NOMO-1 treated with DMSO at 0.1 percent for 48 hours (cell line): ENCODE data around the gene CSK.

Experiments
- DNase-seq: peaks from one replicate; lab custom pipeline; 2025; ENCODE audit not compliant: unreplicated experiment; lab: John Stamatoyannopoulos, UW

CSK gene

DNA sequence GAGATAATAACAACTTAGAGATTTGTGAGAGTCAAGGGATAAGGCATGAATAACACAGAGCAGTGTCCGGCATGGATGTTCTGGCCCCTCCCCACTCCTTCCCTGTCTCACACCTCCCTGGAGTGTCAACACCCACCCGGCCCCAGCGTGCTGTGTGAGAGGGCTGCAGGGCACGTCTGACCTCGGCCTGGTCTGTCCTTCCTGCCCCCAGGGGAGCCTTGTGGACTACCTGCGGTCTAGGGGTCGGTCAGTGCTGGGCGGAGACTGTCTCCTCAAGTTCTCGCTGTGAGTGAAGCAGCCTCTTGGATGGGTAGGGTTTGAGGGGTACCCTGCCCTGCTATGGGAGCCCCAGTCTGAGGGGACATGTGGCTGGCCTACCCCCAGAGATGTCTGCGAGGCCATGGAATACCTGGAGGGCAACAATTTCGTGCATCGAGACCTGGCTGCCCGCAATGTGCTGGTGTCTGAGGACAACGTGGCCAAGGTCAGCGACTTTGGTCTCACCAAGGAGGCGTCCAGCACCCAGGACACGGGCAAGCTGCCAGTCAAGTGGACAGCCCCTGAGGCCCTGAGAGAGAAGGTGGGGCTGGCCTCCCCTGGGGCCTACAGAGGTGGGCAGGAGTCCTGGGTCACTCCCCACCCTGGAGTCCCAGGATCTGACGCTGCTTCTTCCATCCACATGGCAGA lies 19.6 kb downstream of the CSK start:
- no peak for DNase-seq

DNA sequence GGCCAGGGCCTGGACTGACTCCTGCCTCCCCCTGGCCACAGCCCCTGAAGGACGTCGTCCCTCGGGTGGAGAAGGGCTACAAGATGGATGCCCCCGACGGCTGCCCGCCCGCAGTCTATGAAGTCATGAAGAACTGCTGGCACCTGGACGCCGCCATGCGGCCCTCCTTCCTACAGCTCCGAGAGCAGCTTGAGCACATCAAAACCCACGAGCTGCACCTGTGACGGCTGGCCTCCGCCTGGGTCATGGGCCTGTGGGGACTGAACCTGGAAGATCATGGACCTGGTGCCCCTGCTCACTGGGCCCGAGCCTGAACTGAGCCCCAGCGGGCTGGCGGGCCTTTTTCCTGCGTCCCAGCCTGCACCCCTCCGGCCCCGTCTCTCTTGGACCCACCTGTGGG lies 20.4 kb downstream of the CSK start:
- no peak for DNase-seq

- no peak for DNase-seq
Observed at GRCh38 chr15:74802862-74803447, 21.1 kb downstream of the CSK start.

- no peak for DNase-seq
Observed at GRCh38 chr15:74804935-74805334, 23.1 kb downstream of the CSK start.

- no peak for DNase-seq
Observed at GRCh38 chr15:74807282-74807681, 25.4 kb downstream of the CSK start.

- DNase-seq = no peak
Observed at GRCh38 chr15:74808078-74808839, 26.4 kb downstream of the CSK start.

GRCh38 chr15:74808840-74809229 lies 27.0 kb downstream of the CSK start:
- DNase-seq = no peak

DNA sequence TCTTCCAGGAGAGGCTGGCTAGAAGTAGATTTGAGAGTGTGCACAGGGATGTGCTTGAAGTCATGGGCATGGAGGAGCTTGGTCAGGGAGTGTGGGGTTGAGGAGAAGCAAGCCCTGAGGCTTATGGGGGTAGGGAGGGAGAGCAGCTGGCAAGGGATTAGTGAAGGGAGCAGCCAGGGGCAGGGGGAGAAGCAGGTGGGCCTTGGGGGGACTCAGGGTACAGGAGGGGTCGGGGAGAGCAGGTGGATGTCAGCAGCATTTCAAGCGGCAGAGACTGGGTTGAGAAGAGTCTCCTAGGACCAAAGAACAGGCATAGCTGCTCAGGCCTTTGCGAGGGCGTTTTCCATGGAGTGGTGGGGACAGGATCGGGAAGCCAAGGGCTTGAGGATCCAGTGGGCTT lies 27.4 kb downstream of the CSK start:
- DNase-seq = no peak

GRCh38 chr15:74809956-74810355 lies 28.1 kb downstream of the CSK start:
- no peak for DNase-seq

GRCh38 chr15:74812533-74812932 lies 30.7 kb downstream of the CSK start, which contains the start of gene LMAN1L:
TSS of gene LMAN1L (plus strand) at chr15:74812835. CDS start at chr15:74812855, 20 bp downstream.
- DNase-seq = no peak

DNA sequence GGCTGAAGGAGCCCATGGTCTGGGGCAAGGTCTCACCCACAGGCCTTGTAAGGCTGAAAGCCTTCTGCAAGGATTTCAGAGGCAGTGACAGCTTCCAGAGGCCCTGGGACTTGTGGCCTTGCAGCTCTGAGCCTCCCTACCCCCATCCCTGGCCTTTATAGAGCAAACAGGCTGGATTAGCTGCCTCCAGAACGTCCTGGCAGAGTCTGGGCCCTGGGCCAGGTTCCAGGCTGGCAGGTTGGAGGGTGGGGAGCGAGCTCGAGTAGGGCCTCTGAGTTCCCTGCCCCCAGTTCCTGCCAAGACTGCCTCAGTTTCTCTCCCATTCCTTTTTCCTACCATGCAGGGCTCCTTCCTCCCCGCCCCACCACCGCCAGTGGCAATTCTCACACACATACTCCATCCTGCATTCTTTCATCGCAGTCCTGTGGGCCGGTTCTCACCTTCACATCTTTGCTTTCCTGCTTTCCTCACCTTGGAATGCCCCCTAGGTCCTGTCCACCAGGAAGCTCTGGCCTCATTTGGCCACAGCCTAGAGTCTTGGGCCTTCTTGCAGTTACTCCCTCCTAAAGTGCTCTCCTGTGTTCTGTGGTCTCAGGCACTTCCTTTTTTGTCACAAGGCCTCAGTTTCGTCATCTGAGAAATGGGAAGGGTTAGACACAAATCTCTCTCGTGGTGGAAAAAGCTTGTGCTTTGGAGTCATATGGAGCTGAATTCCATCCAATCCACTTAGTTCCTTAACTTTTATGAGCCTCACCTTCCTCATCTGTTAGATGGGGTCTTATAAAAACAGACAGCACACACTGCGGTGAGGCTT lies 33.4 kb downstream of the CSK start:
- DNase-seq = no peak

DNA sequence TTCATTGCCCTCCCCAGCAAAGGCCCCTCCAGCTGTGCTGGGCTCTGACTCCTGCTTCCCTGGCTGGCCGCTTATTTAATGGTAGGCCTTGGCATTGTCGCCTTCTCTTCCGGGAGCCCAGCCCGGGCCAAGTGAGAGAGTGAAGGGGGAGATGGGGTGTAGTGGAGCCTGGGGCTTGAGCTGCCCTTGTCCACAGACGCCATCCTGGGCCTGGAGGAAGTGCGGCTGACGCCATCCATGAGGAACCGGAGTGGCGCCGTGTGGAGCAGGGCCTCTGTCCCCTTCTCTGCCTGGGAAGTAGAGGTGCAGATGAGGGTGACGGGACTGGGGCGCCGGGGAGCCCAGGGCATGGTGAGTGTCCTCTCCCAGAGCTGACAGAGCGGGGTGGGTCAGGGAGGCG lies 34.1 kb downstream of the CSK start:
- DNase-seq = no peak

DNA sequence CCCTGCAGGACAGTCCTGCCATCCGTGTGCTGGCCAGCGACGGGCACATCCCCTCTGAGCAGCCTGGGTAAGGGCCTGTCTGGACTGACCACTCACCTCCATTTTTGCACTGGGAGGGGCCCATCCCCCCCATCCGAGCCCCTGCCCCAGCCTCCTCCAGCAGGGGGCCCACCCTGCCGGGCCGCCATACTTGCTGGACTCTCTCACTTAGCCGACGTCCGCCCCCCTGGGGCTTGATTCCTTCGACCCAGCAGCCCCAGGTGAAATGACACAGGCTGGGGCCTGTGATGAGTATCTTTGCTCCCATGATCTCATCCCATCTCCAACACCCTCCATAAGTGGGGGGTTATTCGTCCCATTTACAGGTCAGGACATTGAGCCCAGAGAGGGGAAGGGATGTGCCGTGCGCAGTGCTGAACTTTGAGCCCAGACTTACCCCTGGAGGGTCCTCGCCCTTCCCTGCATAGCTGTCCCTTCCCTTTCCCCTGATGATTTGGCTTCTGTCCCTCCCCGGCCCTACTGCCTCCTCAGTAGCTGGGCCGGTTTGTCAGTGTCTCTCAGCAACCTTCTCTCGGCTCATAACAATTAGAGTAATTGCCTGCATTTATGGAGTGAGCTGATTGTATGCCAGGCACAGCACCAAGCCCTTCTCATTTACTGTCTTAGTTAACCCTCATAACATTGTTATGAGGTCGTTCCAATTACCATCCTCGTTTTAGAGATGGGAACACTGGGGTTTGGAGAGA lies 34.9 kb downstream of the CSK start:
- no peak for DNase-seq

GRCh38 chr15:74817370-74817737 lies 35.5 kb downstream of the CSK start:
- DNase-seq = no peak

GRCh38 chr15:74820056-74820455 lies 38.2 kb downstream of the CSK start:
- DNase-seq = no peak

- peak; percentile 26 for DNase-seq
Observed at GRCh38 chr15:74821091-74821789, 39.4 kb downstream of the CSK start.

GRCh38 chr15:74821790-74822158 lies 39.9 kb downstream of the CSK start:
- no peak for DNase-seq

- DNase-seq = no peak
Observed at GRCh38 chr15:74822233-74822632, 40.4 kb downstream of the CSK start.

DNA sequence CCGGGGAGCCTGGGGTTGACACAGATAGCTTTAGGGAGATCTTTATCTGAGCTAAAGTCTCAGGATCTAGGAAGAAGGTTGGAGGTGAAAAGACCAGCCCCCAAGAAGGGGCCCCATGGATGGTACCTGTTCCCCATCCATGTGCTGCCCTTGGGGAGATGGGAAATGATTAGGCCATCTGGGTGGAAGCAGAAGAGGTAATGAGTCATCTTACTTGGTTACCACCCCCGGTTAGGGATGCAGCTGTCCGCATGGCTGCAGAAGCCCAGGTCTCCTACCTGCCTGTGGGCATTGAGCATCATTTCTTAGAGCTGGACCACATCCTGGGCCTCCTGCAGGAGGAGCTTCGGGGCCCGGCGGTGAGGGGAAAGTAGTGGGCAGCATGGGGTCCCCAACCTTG lies 41.4 kb downstream of the CSK start:
- no peak for DNase-seq

DNA sequence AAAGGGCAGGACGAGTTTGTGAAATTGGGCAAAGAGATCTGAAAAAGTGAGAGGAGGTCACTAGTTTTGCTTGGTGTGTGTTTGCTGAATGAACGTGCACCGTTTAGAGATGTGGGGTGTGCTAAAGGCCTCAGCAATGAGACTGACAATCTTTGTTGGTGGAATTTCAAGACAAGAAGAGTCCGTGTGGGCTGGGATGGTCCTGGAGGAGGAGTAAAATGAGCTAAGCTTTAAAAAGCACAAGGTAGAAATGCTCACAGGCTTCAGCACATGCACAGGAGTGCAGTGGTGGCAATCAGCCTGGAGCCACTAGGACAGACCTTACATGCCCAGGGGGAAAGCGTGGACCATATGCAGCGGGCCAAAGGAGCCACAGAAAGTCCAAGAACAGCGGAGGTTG lies 43.1 kb downstream of the CSK start:
- no peak for DNase-seq
